AG04449 (cell line): Measurements from ENCODE around the gene TACR2.

Experiments used
- CTCF ChIA-PET: fragments of 350-600 bp; formaldehyde crosslinking; extraction: SDS; loops from one replicate; lab custom pipeline; 2021; ENCODE audit warnings: antibody characterized with exemption; lab: Yijun Ruan, JAX
- POLR2A ChIA-PET: fragments of 400-600, 350-600 bp; formaldehyde crosslinking; extraction: SDS; loops from one replicate; lab custom pipeline; 2020; ENCODE audit warnings: antibody characterized with exemption, inconsistent platforms; lab: Yijun Ruan, JAX
- DNase-seq: peaks from one replicate; pipeline ENCODE4 v3.0.0-alpha.2; 2010; ENCODE audit warnings: low read depth, low spot score
- H3K4me3 ChIP-seq: 2 replicates; pipeline ENCODE4 v1.5.1; 2011; ENCODE audit warnings: low read depth, mild to moderate bottlenecking, control low read depth, low read length
- TF ChIP-seq, protein P1 (sequence below): IDR thresholded peaks from one replicate; pipeline ENCODE4 v1.5.1; 2011; ENCODE audit warnings: mild to moderate bottlenecking, moderate library complexity, low read length, control low read depth, inconsistent platforms; ENCODE audit not compliant: insufficient read depth; ENCODE audit errors: missing control alignments

The TACR2 gene

DNA sequence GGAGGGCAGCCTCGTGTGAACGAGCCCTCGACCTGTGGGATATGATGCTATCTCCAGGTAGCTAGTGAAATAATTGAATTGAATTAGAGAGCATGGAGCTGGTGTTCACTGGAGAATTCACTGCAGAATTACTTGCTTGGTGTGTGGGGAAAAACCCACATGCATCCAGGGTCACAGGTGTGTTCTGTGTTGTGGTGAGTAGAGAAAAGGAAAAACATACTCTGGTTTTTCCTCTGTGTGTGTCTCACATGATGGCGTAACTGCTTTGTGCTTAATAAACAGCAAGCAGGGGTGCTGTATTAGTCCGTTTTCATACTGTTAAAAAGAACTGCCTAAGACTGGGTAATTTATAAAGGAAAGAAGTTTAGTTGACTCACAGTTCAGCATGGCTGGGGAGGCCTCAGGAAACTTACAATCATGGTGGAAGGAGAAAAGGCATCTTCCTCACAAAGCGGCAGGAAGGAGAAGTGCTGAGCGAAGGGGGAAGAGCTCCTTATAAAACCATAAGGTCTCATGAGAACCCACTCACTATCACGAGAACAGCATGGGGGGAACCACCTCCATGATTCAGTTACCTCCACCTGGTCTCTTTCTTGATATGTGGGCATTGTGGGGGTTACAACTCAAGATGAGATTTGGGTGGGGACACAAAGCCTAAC lies 62.6 kb downstream of the TACR2 start:
- CTCF ChIA-PET = interaction anchor here (2.6 to 2.7 kb wide), 2 partner anchors 9 to 29 kb away, joined by 7 read pairs; no protein-coding TSS in a partner anchor
- H3K4me3 ChIP-seq = no peak overlapping the region
- DNase-seq = no peak
- POLR2A ChIA-PET = no interaction called here
- TF ChIP-seq, protein P1, sequence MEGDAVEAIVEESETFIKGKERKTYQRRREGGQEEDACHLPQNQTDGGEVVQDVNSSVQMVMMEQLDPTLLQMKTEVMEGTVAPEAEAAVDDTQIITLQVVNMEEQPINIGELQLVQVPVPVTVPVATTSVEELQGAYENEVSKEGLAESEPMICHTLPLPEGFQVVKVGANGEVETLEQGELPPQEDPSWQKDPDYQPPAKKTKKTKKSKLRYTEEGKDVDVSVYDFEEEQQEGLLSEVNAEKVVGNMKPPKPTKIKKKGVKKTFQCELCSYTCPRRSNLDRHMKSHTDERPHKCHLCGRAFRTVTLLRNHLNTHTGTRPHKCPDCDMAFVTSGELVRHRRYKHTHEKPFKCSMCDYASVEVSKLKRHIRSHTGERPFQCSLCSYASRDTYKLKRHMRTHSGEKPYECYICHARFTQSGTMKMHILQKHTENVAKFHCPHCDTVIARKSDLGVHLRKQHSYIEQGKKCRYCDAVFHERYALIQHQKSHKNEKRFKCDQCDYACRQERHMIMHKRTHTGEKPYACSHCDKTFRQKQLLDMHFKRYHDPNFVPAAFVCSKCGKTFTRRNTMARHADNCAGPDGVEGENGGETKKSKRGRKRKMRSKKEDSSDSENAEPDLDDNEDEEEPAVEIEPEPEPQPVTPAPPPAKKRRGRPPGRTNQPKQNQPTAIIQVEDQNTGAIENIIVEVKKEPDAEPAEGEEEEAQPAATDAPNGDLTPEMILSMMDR = no peak
